PC-3 (cell line): Measurements from ENCODE around the gene SENP7. TPM values are rescaled to one million over a fixed set of nuclear protein-coding genes. Genes with fewer than 3 reads are reported as not detected.

Source experiments
- ATAC-seq: fragments of 200-7000 bp; cut with Tn5 transposase; 2 replicates; pipeline ENCODE4 v1.9.1; 2020; ENCODE audit warnings: mild to moderate bottlenecking, moderate library complexity
- BruUV-seq: library from RNA; stranded (reverse); fragments of 400-500 nt; replicated peaks from 2 replicates; lab custom pipeline; 2021; lab: Mats Ljungman, UMichigan
- CTCF ChIA-PET: fragments of 300-600 bp; sonication (Branson Sonifier 250); formaldehyde crosslinking; loops from one replicate; lab custom pipeline; 2022; ENCODE audit warnings: antibody characterized with exemption; lab: Charles Lee
- POLR2A ChIA-PET: fragments of 300-600 bp; sonication (Branson Sonifier 250); formaldehyde crosslinking; loops from one replicate; lab custom pipeline; 2022; ENCODE audit warnings: antibody characterized with exemption; ENCODE audit not compliant: unreplicated experiment; lab: Charles Lee
- DNase-seq: peaks from one replicate; pipeline ENCODE4 v3.0.0-alpha.2; 2015
- H2AFZ ChIP-seq: fragments of 300-600 bp; sonication (generic); 2 replicates; pipeline ENCODE4 v1.6.0; 2016; ENCODE audit warnings: antibody characterized with exemption, low read length
- H3F3A ChIP-seq: fragments of 300-600 bp; sonication (generic); one replicate; pipeline ENCODE4 v1.6.0; 2017; ENCODE audit warnings: antibody characterized with exemption, low read length, control low read depth, mild to moderate bottlenecking; ENCODE audit not compliant: unreplicated experiment
- H3K27ac ChIP-seq: fragments of 300-600 bp; sonication (generic); 2 replicates; pipeline ENCODE4 v1.5.1; 2016; ENCODE audit warnings: mild to moderate bottlenecking, low read length
- H3K27me3 ChIP-seq: fragments of 300-600 bp; sonication (generic); 2 replicates; pipeline ENCODE4 v1.6.1; 2016; ENCODE audit warnings: low read length, mixed read lengths
- H3K36me3 ChIP-seq: fragments of 300-600 bp; sonication (generic); 2 replicates; pipeline ENCODE4 v1.6.1; 2016; ENCODE audit warnings: low read depth, mixed run types, low read length, mixed read lengths
- H3K4me1 ChIP-seq: fragments of 300-600 bp; sonication (generic); 2 replicates; pipeline ENCODE4 v1.5.1; 2016; ENCODE audit warnings: low read length; ENCODE audit not compliant: insufficient read depth
- H3K4me2 ChIP-seq: fragments of 300-600 bp; sonication (generic); 2 replicates; pipeline ENCODE4 v1.6.0; 2016; ENCODE audit warnings: low read length
- H3K4me3 ChIP-seq: fragments of 300-600 bp; sonication (generic); 2 replicates; pipeline ENCODE4 v1.5.1; 2016; ENCODE audit warnings: mild to moderate bottlenecking, low read length, mixed read lengths
- H3K79me2 ChIP-seq: fragments of 300-600 bp; sonication (generic); 2 replicates; pipeline ENCODE4 v1.6.1; 2017; ENCODE audit warnings: low read length, mixed read lengths
- H3K9ac ChIP-seq: fragments of 300-600 bp; sonication (generic); 2 replicates; pipeline ENCODE4 v1.6.0; 2016; ENCODE audit warnings: mild to moderate bottlenecking, low read length
- H3K9me2 ChIP-seq: fragments of 300-600 bp; sonication (generic); replicated peaks from 2 replicates; pipeline ENCODE4 v1.6.1; 2016; ENCODE audit warnings: mixed run types, low read length, mixed read lengths
- H3K9me3 ChIP-seq: fragments of 300-600 bp; sonication (generic); 2 replicates; pipeline ENCODE4 v1.6.1; 2016; ENCODE audit warnings: low read length, mixed read lengths
- H4K20me1 ChIP-seq: fragments of 300-600 bp; sonication (generic); 2 replicates; pipeline ENCODE4 v1.6.1; 2016; ENCODE audit warnings: low read length, mixed read lengths
- CTCF ChIP-seq: fragments of 300-600 bp; sonication (generic); conservative IDR thresholded peaks from 2 replicates; pipeline ENCODE4 v1.5.1; 2017; ENCODE audit warnings: antibody characterized with exemption, low read depth, mild to moderate bottlenecking, low read length
- EZH2 ChIP-seq: fragments of 300-600 bp; sonication (generic); IDR thresholded peaks from one replicate; pipeline ENCODE4 v1.6.1; 2017; ENCODE audit warnings: antibody characterized with exemption, mild to moderate bottlenecking, low read length; ENCODE audit not compliant: unreplicated experiment
- EZH2phosphoT487 ChIP-seq: fragments of 300-600 bp; sonication (generic); IDR thresholded peaks from 2 replicates; pipeline ENCODE4 v1.6.1; 2018; ENCODE audit warnings: mild to moderate bottlenecking, antibody characterized with exemption, low read length, borderline replicate concordance
- intact Hi-C: fragments of 100-400 bp; cut with micrococcal nuclease; formaldehyde crosslinking; loops from 2 replicates; pipeline ENCODE4 v1.9.0; 2023
- total RNA-seq: library from RNA; depleted of rRNA; stranded (reverse); fragments of >200 nt; gene quantifications from 2 replicates; pipeline ENCODE4 v1.2.3, GENCODE V29; 2014

Gene SENP7
- total RNA-seq, 1 experiment from 2014 or later, result 4.8 TPM

GRCh38 chr3:101433652-101434051, 79.4 kb downstream of the SENP7 start:
- DNase-seq (no peak), ATAC-seq (no peak)
- POLR2A ChIA-PET, result no interaction called here
- Histone ChIP-seq H3K4me3 (no peak overlapping the region), H2AFZ (no peak overlapping the region), H3K9me3 (no peaks in the 10 kb centered on the region), H4K20me1 (no peaks in the 10 kb centered on the region), H3K4me1 (no peaks in the 10 kb centered on the region), H3F3A (no peaks in the 10 kb centered on the region), H3K9me2 (no peaks in the 10 kb centered on the region), H3K36me3 (no peaks in the 10 kb centered on the region), H3K79me2 (no peaks in the 10 kb centered on the region), H3K9ac (no peak overlapping the region), H3K27me3 (no peaks in the 10 kb centered on the region), H3K27ac (no peak overlapping the region), H3K4me2 (no peak overlapping the region)
- BruUV-seq, result no TSS peak
- CTCF ChIA-PET, result no interaction called here
- TF ChIP-seq EZH2phosphoT487 (no peak), EZH2 (no peak), CTCF (no peak)
- intact Hi-C loops, result no loop called here

GRCh38 chr3:101423984-101424888, 88.8 kb downstream of the SENP7 start:
- Histone ChIP-seq H3K27me3 (no peaks in the 10 kb centered on the region), H3F3A (no peaks in the 10 kb centered on the region), H4K20me1 (no peaks in the 10 kb centered on the region), H2AFZ (no peak overlapping the region), H3K4me3 (no peak overlapping the region), H3K9me2 (no peaks in the 10 kb centered on the region), H3K4me2 (no peak overlapping the region), H3K9me3 (no peaks in the 10 kb centered on the region), H3K27ac (no peak overlapping the region), H3K4me1 (no peaks in the 10 kb centered on the region), H3K36me3 (no peaks in the 10 kb centered on the region), H3K9ac (no peak overlapping the region), H3K79me2 (no peaks in the 10 kb centered on the region)
- POLR2A ChIA-PET, result no interaction called here
- CTCF ChIA-PET, result no interaction called here
- no peak for TF ChIP-seq EZH2phosphoT487
- no peak for TF ChIP-seq CTCF
- no peak for TF ChIP-seq EZH2
- no TSS peak for BruUV-seq
- intact Hi-C loops, result no loop called here
- ATAC-seq, result no peak
- no peak for DNase-seq

GRCh38 chr3:101418851-101419250, 94.2 kb downstream of the SENP7 start:
- DNase-seq (no peak), ATAC-seq (no peak)
- Histone ChIP-seq H3F3A (no peaks in the 10 kb centered on the region), H3K36me3 (no peaks in the 10 kb centered on the region), H3K27ac (no peak overlapping the region), H3K79me2 (no peaks in the 10 kb centered on the region), H3K9ac (no peak overlapping the region), H3K4me1 (no peaks in the 10 kb centered on the region), H3K4me3 (no peak overlapping the region), H3K9me2 (no peaks in the 10 kb centered on the region), H3K4me2 (no peak overlapping the region), H4K20me1 (no peaks in the 10 kb centered on the region), H3K9me3 (no peaks in the 10 kb centered on the region), H3K27me3 (no peaks in the 10 kb centered on the region), H2AFZ (no peak overlapping the region)
- intact Hi-C loops, result loop anchor here (10.0 kb wide), 2 partner anchors 126 to 216 kb away; no protein-coding TSS in a partner anchor
- no peak for TF ChIP-seq EZH2
- TF ChIP-seq EZH2phosphoT487, result no peak
- TF ChIP-seq CTCF, result no peak
- no TSS peak for BruUV-seq
- CTCF ChIA-PET, result no interaction called here
- POLR2A ChIA-PET, result no interaction called here
